ENCODE data around the gene REXO4. TPM values are rescaled to one million over a fixed set of nuclear protein-coding genes. Genes with fewer than 3 reads are reported as not detected.

The REXO4 gene
- total and polyA plus RNA-seq, 9 of the 15 experiments (the other 6 are each of a cell fraction or from before 2014, with no cell fraction given) = 3.4 to 72.9 (median 31.1) TPM

GRCh38 chr9:133417541-133418461 is at the start of gene REXO4 (continued):
- no peak for TF ChIP-seq ZNF609 (CRISPR knock-in tag; IDR thresholded peaks at IDR 0.05; ENCODE audit: borderline replicate concordance)
- peak; percentile 75 for TF ChIP-seq MGA (IDR thresholded peaks at IDR 0.05)
- TF ChIP-seq PTBP1 (IDR thresholded peaks at IDR 0.05; ENCODE audit: low read depth, low read length) = 0 out of 2 replicates have a peak, but pooled peaks have one; percentile 53
- TF ChIP-seq HMGN3 (IDR thresholded peaks at IDR 0.05; ENCODE audit: borderline replicate concordance, extremely low read depth, insufficient read length, low read depth, low read length) = peak; percentile 95
- peak; percentile 78 for TF ChIP-seq SAP30 (IDR thresholded peaks at IDR 0.05; ENCODE audit: borderline replicate concordance, insufficient read depth, low read depth, low read length, poor library complexity, severe bottlenecking)
- TF ChIP-seq POLR2B (IDR thresholded peaks at IDR 0.05; ENCODE audit: low read depth, partially characterized antibody) = peak; percentile 63
- TF ChIP-seq CBFA2T2 (conservative IDR thresholded peaks at IDR 0.05) = no peak
- TF ChIP-seq SMARCB1 (IDR thresholded peaks at IDR 0.05; ENCODE audit: insufficient read length, low read depth) = no peak
